Motor neuron (in vitro differentiated cells): ENCODE data around the gene LONRF2. TPM values are rescaled to one million over a fixed set of nuclear protein-coding genes. Genes with fewer than 3 reads are reported as not detected.
A peak's percentile ranks its signal among the peaks of the same experiment; 100 is the strongest.

Experiments used
- ATAC-seq, 8 experiments: fragments of 200-7000 bp; cut with Tn5 transposase; replicated peaks in 6 of 8; 2 replicates each; pipeline ENCODE4 v1.8.0; 2021; ENCODE audit warnings: mild to moderate bottlenecking in 8 of 8, moderate library complexity in 8 of 8
- H3K27ac ChIP-seq, 2 donors: fragments of 250-450 bp; sonication (Bioruptor Pico); 2 replicates each; pipeline ENCODE4 v1.9.0; 2021; ENCODE audit warnings: antibody characterized with exemption in 2 of 2, mild to moderate bottlenecking in 2 of 2, moderate library complexity in 1 of 2
- H3K4me1 ChIP-seq, 2 donors: fragments of 250-450 bp; sonication (Bioruptor Pico); replicated peaks in 1 of 2; 2 replicates each; pipeline ENCODE4 v1.6.1; 2021; ENCODE audit warnings: antibody characterized with exemption in 2 of 2, mild to moderate bottlenecking in 2 of 2, moderate library complexity in 1 of 2
- H3K4me3 ChIP-seq, 5 donors: fragments of 250-450 bp; sonication (Bioruptor Pico); 2 replicates each; pipeline ENCODE4 v1.9.0; 2021; ENCODE audit warnings: antibody characterized with exemption in 5 of 5, mild to moderate bottlenecking in 5 of 5, moderate library complexity in 4 of 5
- WGBS, 10 experiments: fragments of 450-650 bp; shearing (Covaris generic); methylation state at CpG; one replicate each; pipeline ENCODE4 v1.0.0; 2022; 5-methylcytosine and 5-hydroxymethylcytosine counted together
- in situ Hi-C, 9 experiments: fragments of 400-800 bp; cut with MboI; loops; one replicate each; pipeline ENCODE4 v1.15.0; 2021; ENCODE audit warnings: low sequenced_read_pairs in 9 of 9, low pct_unique_long_range_greater_than_20kb in 2 of 9; ENCODE audit not compliant: unreplicated experiment in 9 of 9
- total RNA-seq, 8 experiments: library from RNA; unstranded; fragments of 300-600 nt; gene quantifications; 2 replicates each; pipeline versions ENCODE4 v1.2.3 to v1.2.4, GENCODE V29; 2022

The LONRF2 gene
- total RNA-seq, 8 experiments from 2014 or later, result 0.10 to 50.5 (median 9.2) TPM

DNA sequence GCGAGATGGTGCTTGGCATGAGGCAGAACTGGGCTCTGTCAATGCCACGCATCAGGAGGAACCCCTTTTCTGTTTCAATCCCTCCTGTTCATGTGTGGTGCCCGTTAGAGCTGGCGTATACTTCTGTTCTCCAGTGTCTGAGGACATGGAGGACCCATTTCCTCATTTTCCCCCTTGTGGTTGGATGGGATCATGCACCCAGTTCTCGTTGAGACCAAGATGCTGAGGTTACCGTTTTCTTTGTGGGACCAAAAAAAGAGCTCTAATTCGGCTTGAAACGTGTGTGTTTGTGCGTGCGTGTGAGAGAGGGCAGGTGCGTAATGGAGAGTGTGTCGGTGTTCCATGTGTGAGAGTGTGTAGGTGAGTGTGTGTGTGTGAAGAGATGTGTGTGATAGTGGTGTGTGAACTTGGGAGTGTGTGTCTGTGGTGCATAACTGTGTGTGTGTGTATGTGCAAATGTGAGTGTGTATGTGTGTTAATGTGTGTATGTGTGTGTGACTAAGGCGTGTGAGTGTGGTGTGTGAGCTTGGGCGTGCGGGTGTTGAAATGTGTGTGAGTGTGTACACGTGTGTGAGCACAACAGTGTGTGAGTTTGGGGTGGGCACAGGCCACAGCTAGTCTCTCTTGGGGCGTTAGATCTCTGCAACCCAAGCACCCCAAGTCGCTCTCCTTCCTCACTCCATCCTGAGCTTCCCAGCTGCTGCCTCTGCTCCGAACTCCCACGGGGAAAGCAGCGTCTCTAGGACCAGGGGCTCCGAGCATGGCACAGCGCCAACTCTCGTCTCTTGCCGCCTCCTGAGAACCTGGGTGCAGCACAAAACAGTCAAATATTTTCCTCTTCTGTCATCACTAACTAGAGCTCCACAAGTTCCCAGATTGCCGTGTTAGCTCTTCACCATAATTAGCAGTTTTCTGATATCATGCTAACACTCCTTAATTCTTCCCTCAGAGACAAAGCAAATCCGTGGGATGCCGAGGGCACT lies 75.8 kb downstream of the LONRF2 start:
- in situ Hi-C loops, result loop anchor here in 4 of 9 experiments (10.0 to 25.0 kb wide), 5 partner anchors 522 to 692 kb away; no protein-coding TSS in a partner anchor
- peak in 1 of 8 experiments; percentile 64 for ATAC-seq

DNA sequence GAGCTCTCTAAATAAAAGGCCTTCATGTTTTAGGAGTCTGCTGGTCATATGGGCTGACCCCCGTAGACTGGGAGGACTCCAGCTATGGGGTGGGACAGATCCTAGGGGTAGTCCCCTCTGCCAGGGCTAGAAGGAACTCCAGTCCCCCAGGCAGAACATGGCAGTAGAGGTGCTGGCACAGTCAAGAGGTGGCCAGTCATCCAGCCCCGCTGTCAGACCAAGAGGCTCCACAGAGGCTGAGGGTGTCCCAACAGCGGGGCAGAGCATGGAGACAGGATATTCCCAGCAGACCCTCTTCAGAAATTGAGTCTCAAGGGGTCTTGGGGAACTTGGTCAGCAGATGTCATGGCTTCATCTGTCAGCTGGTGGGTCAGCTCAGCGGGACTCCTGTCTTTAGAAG lies 76.6 kb downstream of the LONRF2 start:
- no peak overlapping the region for H3K4me3 ChIP-seq
- peaks cover 0 to 4% of the 10 kb centered on the region in 2 donors for H3K4me1 ChIP-seq
- in situ Hi-C loops, result loop anchor here in 4 of 9 experiments (10.0 to 25.0 kb wide), 5 partner anchors 521 to 691 kb away; no protein-coding TSS in a partner anchor
- H3K27ac ChIP-seq, result no peak overlapping the region
- ATAC-seq, result no peak
- 70 to 100% (median 92%) methylated on average over 1 to 4 of the region's 4 CpGs; no CpG with 5 or more reads in 4 of the 10 experiments for WGBS, 10 experiments

More for the DNA sequence above, 75.8 kb downstream of the LONRF2 start:
- 63 to 100% (median 81%) methylated on average over 4 to 16 of the region's 28 CpGs; no CpG with 5 or more reads in 2 of the 10 experiments for WGBS, 10 experiments
- H3K4me3 ChIP-seq, result no peak overlapping the region
- no peak overlapping the region for H3K27ac ChIP-seq
- peaks cover 0 to 4% of the 10 kb centered on the region in 2 donors for H3K4me1 ChIP-seq

DNA sequence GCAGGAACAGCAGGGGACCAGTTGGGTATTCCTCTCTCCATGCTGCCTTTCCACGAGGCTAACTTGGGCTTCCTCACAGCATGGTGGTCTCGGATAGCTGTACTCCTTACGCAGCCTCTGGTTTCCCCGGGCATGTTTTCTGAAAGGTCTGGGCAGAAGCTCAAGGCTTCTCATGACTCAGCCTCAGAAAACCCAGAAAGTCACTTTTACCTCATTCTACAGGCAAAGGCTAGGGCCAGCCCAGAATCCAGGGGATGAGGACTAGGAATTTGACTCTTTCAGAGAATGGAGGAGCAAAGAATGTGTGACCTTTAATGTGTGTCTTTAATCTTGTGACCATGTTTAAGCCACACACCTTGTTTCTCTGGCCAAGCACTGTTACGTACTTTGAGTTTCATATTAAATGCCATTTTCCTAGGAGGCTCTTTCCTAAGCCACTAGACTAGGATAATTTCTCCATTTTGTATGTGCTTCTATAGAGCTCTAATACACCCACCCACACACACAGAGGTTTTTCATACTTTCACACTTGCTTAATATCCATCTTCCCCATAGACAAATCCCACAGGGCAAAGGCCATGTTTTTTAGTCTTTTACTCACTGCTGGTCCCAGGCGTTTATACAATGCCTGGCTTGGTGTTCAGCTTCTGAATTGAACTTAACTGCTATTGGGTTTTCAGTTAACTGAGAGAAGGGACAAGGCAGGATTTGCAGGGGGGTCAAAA lies 77.3 kb downstream of the LONRF2 start:
- H3K4me3 ChIP-seq, result no peak overlapping the region
- peaks cover 2 to 4% of the 10 kb centered on the region in 2 donors for H3K4me1 ChIP-seq
- no peak overlapping the region for H3K27ac ChIP-seq
- WGBS, 10 experiments, result 40 to 100% (median 86%) methylated on average over 1 to 5 of the region's 6 CpGs; no CpG with 5 or more reads in 3 of the 10 experiments
- in situ Hi-C loops, result loop anchor here in 4 of 9 experiments (10.0 to 25.0 kb wide), 5 partner anchors 520 to 690 kb away; no protein-coding TSS in a partner anchor
- no peak for ATAC-seq

DNA sequence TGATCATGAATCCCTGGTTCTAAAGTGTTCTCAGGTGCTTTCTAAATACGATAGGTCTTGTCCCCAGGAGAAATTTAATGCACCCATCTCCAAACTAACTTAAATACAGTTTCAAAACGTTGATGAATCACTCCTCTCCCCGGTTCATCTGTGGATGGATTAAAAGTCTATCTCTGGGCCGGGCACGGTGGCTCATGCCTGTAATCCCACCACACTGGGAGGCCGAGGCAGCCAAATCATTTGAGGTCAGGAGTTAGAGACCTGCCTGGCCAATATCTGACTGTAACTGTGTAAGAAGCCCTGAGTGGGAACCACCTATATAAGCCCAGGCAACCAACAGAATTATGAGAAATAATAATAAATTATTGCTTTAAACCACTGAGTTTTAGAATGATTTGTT lies 78.7 kb downstream of the LONRF2 start:
- H3K4me3 ChIP-seq, result no peak overlapping the region
- peaks cover 16 to 17% of the 10 kb centered on the region in 2 donors for H3K4me1 ChIP-seq
- H3K27ac ChIP-seq, result no peak overlapping the region
- ATAC-seq, result no peak
- in situ Hi-C loops, result loop anchor here in 4 of 9 experiments (10.0 to 25.0 kb wide), 5 partner anchors 519 to 689 kb away; no protein-coding TSS in a partner anchor
- 8 to 100% (median 51%) methylated on average over 1 to 5 of the region's 6 CpGs; no CpG with 5 or more reads in 3 of the 10 experiments for WGBS, 10 experiments

GRCh38 chr2:100242891-100243619 lies 79.2 kb downstream of the LONRF2 start:
- Histone ChIP-seq H3K4me3 (no peak overlapping the region), H3K27ac (no peak overlapping the region), H3K4me1 (peaks cover 22 to 23% of the 10 kb centered on the region in 2 donors)
- WGBS, 10 experiments, result 0 to 83% (median 34%) methylated on average over 1 to 4 of the region's 6 CpGs; no CpG with 5 or more reads in 3 of the 10 experiments
- peak; percentile 70 to 92 (median 78) for ATAC-seq
- in situ Hi-C loops, result loop anchor here in 4 of 9 experiments (10.0 to 25.0 kb wide), 5 partner anchors 518 to 688 kb away; no protein-coding TSS in a partner anchor

GRCh38 chr2:100242476-100242875 lies 79.8 kb downstream of the LONRF2 start:
- Histone ChIP-seq H3K4me3 (no peak overlapping the region), H3K4me1 (peaks cover 22 to 23% of the 10 kb centered on the region in 2 donors), H3K27ac (no peak overlapping the region)
- in situ Hi-C loops, result loop anchor here in 4 of 9 experiments (10.0 to 25.0 kb wide), 5 partner anchors 518 to 688 kb away; no protein-coding TSS in a partner anchor
- ATAC-seq, result peak in 5 of 8 experiments; percentile 3 to 34 (median 7)
- WGBS, 10 experiments, result 0 to 100% (median 84%) methylated on average over 1 to 9 of the region's 11 CpGs; no CpG with 5 or more reads in 4 of the 10 experiments

- H3K4me3 ChIP-seq, result no peak overlapping the region
- peaks cover 22 to 23% of the 10 kb centered on the region in 2 donors for H3K4me1 ChIP-seq
- in situ Hi-C loops, result loop anchor here in 4 of 9 experiments (10.0 to 25.0 kb wide), 5 partner anchors 516 to 686 kb away; no protein-coding TSS in a partner anchor
- no peak overlapping the region for H3K27ac ChIP-seq
- ATAC-seq, result no peak
- 78 to 100% (median 82%) methylated on average over 2 to 4 of the region's 6 CpGs; no CpG with 5 or more reads in 5 of the 10 experiments for WGBS, 10 experiments
Measured at GRCh38 chr2:100241236-100241635, 81.1 kb downstream of the LONRF2 start.

DNA sequence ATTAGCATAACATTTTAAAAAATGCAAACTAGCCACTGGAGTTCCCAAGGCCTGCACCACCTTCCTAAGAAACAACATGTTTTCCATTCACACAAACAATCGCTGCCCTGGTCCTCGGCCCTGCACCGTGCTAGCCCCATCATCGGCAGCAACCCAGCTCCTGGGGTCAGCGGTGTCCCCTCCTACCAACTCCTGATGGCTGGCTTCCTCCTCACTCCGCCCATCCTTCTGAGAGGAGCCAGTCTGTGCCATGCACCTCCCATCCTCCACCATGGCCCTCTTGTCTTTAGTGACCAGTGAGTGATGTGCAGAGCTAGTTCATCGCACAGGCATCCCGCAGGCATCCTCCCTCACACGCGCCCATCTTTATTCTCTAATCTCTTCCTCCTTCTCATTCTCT lies 81.9 kb downstream of the LONRF2 start:
- Histone ChIP-seq H3K4me3 (no peak overlapping the region), H3K27ac (no peak overlapping the region), H3K4me1 (peaks cover 22 to 23% of the 10 kb centered on the region in 2 donors)
- ATAC-seq, result no peak
- in situ Hi-C loops, result loop anchor here in 4 of 9 experiments (10.0 to 25.0 kb wide), 5 partner anchors 516 to 686 kb away; no protein-coding TSS in a partner anchor
- WGBS, 10 experiments, result 75 to 100% (median 97%) methylated on average over 1 to 10 of the region's 10 CpGs; no CpG with 5 or more reads in 2 of the 10 experiments

GRCh38 chr2:100239486-100240210 lies 82.7 kb downstream of the LONRF2 start:
- peak in 2 of 8 experiments; percentile 3 to 19 for ATAC-seq
- in situ Hi-C loops, result loop anchor here in 4 of 9 experiments (10.0 to 25.0 kb wide), 5 partner anchors 515 to 685 kb away; no protein-coding TSS in a partner anchor
- 44 to 100% (median 60%) methylated on average over 1 to 5 of the region's 12 CpGs; no CpG with 5 or more reads in 1 of the 10 experiments for WGBS, 10 experiments
- Histone ChIP-seq H3K27ac (peak overlapping the region in 1 of 2 donors; percentile 23), H3K4me3 (no peak overlapping the region), H3K4me1 (peaks cover 22 to 23% of the 10 kb centered on the region in 2 donors)

DNA sequence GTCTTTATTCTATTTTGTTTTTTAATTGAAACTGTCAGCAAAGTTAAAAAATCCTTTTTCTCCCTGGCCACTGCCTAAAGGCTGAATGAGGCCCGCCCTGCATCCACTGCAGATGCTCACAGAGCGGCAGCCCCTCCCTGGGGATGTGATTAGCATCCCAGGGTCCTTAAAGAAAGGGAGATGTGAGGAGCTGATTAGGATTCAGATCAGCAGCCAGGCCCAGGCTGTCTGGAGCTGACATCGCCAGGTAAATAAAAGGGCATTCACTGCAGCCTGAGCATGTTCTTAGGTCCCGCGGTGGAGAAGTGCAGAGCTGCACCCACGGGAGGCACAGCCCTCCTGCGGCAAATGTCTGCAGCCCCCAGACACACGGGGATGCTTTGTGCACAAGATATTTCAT lies 83.8 kb downstream of the LONRF2 start:
- ATAC-seq, result peak in 7 of 8 experiments; percentile 32 to 78 (median 75)
- in situ Hi-C loops, result loop anchor here in 2 of 9 experiments (25.0 kb wide), 2 partner anchors 526 to 676 kb away; no protein-coding TSS in a partner anchor
- Histone ChIP-seq H3K27ac (no peak overlapping the region), H3K4me3 (no peak overlapping the region), H3K4me1 (peaks cover 22 to 23% of the 10 kb centered on the region in 2 donors)
- WGBS, 10 experiments, result 66 to 100% (median 75%) methylated on average over 2 to 6 of the region's 8 CpGs; no CpG with 5 or more reads in 7 of the 10 experiments

- H3K4me3 ChIP-seq, result no peak overlapping the region
- 37 to 100% (median 86%) methylated on average over 1 to 5 of the region's 8 CpGs; no CpG with 5 or more reads in 2 of the 10 experiments for WGBS, 10 experiments
- H3K27ac ChIP-seq, result no peak overlapping the region
- in situ Hi-C loops, result loop anchor here in 2 of 9 experiments (25.0 kb wide), 2 partner anchors 525 to 675 kb away; no protein-coding TSS in a partner anchor
- peaks cover 22% of the 10 kb centered on the region in 2 donors for H3K4me1 ChIP-seq
- ATAC-seq, result peak in 6 of 8 experiments; percentile 18 to 63 (median 46)
Measured at GRCh38 chr2:100237770-100238169, 84.5 kb downstream of the LONRF2 start.
